GM12875 (cell line): ENCODE measurements around the gene FNDC3B.

ENCODE experiments used
- H3K4me3 ChIP-seq: one replicate; pipeline ENCODE4 v1.5.1; 2011; ENCODE audit warnings: low read depth, low read length, control low read depth
- TF ChIP-seq, protein P1 (sequence below): IDR thresholded peaks from 2 replicates; pipeline ENCODE4 v1.5.1; 2011; ENCODE audit warnings: low read depth, mild to moderate bottlenecking, control low read depth, inconsistent platforms, low read length, moderate library complexity, borderline replicate concordance; ENCODE audit not compliant: insufficient read depth

Gene FNDC3B

GRCh38 chr3:172290457-172290856 is 251.1 kb downstream of the FNDC3B start:
- TF ChIP-seq, protein P1, sequence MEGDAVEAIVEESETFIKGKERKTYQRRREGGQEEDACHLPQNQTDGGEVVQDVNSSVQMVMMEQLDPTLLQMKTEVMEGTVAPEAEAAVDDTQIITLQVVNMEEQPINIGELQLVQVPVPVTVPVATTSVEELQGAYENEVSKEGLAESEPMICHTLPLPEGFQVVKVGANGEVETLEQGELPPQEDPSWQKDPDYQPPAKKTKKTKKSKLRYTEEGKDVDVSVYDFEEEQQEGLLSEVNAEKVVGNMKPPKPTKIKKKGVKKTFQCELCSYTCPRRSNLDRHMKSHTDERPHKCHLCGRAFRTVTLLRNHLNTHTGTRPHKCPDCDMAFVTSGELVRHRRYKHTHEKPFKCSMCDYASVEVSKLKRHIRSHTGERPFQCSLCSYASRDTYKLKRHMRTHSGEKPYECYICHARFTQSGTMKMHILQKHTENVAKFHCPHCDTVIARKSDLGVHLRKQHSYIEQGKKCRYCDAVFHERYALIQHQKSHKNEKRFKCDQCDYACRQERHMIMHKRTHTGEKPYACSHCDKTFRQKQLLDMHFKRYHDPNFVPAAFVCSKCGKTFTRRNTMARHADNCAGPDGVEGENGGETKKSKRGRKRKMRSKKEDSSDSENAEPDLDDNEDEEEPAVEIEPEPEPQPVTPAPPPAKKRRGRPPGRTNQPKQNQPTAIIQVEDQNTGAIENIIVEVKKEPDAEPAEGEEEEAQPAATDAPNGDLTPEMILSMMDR, result no peak
- H3K4me3 ChIP-seq, result no peak overlapping the region

DNA sequence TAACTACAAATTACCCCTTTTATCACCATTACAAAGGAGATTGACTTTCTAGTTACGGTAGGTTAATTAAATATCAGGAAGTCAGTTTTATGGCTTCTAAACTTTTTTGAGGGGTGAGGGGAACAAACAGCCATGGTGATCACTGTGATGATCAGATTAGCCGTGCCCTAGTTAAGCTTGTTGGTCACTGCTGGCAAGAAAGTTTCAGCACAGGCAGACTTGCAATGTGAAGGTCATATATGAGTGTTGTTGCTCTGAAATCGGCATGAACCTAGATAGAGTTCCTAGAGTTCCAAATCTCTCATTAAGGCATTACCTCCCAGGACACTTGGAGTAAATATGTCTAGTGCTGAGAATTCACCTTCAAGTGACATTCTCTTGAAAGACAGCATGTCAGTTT is 252.3 kb downstream of the FNDC3B start:
- TF ChIP-seq, protein P1, result no peak
- no peak overlapping the region for H3K4me3 ChIP-seq

DNA sequence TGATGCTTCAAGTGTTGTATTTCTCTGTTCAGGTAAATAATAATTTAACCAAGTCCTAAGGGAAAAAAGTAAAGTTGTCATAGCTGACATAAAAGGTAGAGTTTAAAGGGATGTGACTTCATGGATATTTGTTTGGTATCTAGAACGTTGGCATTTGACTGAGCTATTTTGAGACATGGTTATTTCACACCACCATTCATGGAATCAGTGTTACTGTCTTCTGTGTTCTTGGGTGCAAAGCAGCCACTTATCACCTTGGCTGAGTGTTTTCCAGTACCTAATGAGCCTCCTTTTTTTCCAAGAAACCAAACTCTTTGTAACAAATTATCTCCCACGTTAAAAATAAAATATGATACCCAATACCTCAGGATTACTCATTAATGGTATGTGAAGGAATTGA is 253.0 kb downstream of the FNDC3B start:
- TF ChIP-seq, protein P1, result no peak
- no peak overlapping the region for H3K4me3 ChIP-seq

- TF ChIP-seq, protein P1, result no peak
- no peak overlapping the region for H3K4me3 ChIP-seq
These were observed 253.7 kb downstream of the FNDC3B start for GRCh38 chr3:172293093-172293492.

DNA sequence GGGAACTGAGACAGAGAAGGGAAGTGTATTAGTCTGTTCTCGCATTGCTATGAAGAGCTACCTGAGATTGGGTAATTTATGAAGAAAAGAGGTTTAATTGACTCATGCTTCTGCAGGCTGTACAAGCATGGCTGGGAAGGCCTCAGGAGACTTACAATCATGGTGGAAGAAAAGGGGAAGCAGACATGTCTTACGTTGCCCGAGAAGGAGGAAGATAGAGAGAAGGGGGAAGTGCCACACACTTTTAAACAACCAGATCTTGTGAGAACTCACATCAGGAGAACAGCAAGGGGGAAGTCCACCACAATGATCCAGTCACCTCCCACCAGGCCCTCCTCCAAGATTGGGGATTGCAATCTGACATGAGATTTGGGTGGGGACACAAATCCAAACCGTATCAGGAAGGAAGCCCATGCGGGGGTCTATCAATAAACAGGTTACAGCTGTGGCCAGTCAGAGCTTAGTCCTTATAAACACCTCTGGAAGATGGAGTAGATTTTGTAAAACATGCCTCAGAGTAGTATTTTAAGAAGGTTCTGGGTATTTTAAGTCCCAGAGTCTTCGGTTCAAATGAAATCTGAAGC is 254.9 kb downstream of the FNDC3B start:
- no peak overlapping the region for H3K4me3 ChIP-seq
- TF ChIP-seq, protein P1, result no peak

DNA sequence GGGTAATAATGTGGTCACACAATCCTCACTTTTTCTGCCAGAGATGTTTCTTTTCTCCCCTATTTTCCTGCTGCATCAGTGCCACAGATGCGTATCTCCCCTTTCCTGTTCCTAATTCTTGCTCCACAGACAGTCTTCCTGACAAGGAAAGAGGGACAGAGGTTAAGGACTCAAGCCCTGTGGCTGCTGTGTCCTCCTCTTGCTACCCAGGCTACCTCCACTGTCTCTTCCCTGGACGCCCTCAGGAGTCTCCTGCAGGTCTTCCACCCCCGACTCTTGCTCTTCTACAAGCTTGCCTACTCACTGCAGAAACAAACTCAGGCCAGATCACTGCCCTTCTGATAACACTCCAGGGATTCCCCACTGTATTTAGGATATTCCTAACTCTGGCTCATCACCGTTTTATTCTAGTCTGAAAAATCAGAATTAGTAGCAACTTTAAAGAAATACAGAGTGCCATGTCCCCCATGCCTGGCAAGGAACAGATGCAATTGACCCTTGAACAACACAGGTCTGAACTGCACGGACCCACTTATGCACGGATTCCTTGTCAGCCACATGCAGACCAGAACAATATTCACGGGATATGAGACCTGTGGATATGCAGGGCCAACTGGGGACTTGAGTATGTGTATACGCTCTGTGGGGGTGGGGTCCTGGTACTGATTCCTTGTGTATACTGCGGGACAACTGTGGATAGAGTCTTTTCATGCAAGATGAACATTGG is 257.0 kb downstream of the FNDC3B start:
- no peak overlapping the region for H3K4me3 ChIP-seq
- TF ChIP-seq, protein P1, result no peak

DNA sequence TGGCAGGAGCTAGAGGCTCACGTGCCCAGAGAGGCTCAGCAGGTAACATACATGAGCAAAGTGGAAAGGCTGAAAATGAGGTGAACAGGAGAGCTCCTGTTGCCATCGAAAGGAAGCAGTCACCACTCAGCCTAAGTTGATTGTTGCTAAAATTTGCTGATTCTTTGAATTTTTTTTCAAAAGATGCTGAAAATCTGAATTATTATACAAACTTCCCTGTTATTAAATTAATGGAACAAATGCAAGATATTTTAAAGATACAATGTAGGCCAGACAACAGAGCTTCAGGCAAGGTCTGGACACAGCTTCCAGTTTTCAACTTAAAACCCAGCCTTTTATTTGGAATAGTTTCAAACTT is 257.6 kb downstream of the FNDC3B start:
- TF ChIP-seq, protein P1, result no peak
- no peak overlapping the region for H3K4me3 ChIP-seq
